IPS-11a (cell line): ENCODE results near the gene SLC48A1.

Source experiments
- H3K4me3 ChIP-seq: one replicate; pipeline ENCODE4 v1.5.1; 2013; ENCODE audit warnings: low read depth, low read length, control low read depth

The SLC48A1 gene

GRCh38 chr12:47821346-47821706 is 48.3 kb downstream of the SLC48A1 start:
- H3K4me3 ChIP-seq, result no peak overlapping the region

- H3K4me3 ChIP-seq, result no peak overlapping the region
These were observed 49.4 kb downstream of the SLC48A1 start for GRCh38 chr12:47822401-47822800.

- H3K4me3 ChIP-seq, result no peak overlapping the region
These were observed 49.8 kb downstream of the SLC48A1 start for GRCh38 chr12:47822863-47823262.

GRCh38 chr12:47823422-47824086 is 50.5 kb downstream of the SLC48A1 start:
- no peak overlapping the region for H3K4me3 ChIP-seq

GRCh38 chr12:47824198-47824597 is 51.2 kb downstream of the SLC48A1 start:
- H3K4me3 ChIP-seq, result no peak overlapping the region

- H3K4me3 ChIP-seq, result no peak overlapping the region
These were observed 51.6 kb downstream of the SLC48A1 start for GRCh38 chr12:47824635-47825034.

- H3K4me3 ChIP-seq, result no peak overlapping the region
These were observed 52.2 kb downstream of the SLC48A1 start for GRCh38 chr12:47825173-47825639.

- no peak overlapping the region for H3K4me3 ChIP-seq
These were observed 55.3 kb downstream of the SLC48A1 start for GRCh38 chr12:47828008-47828975.

- H3K4me3 ChIP-seq, result no peak overlapping the region
These were observed 56.0 kb downstream of the SLC48A1 start for GRCh38 chr12:47828976-47829482.

- H3K4me3 ChIP-seq, result no peak overlapping the region
These were observed 56.5 kb downstream of the SLC48A1 start for GRCh38 chr12:47829584-47829983.
